Stromal cell of bone marrow (primary cell): ENCODE results near the gene RBM12.
A peak's percentile ranks its signal among the peaks of the same experiment; 100 is the strongest.
"Not testable (repeated sequence)": the region's sequence is repeated elsewhere in the genome, so short reads cannot be mapped to it uniquely, and the experiment has no call there.

Experiments used
- DNase-seq: peaks from one replicate; pipeline ENCODE4 v3.0.0-alpha.2; 2012; ENCODE audit warnings: low read depth

The RBM12 gene

GRCh38 chr20:35698298-35699126, 33.8 kb upstream of the RBM12 start:
- DNase-seq: no peak

- DNase-seq: no peak
Observed at GRCh38 chr20:35697696-35698297, 33.1 kb upstream of the RBM12 start.

GRCh38 chr20:35695978-35696377, 31.3 kb upstream of the RBM12 start:
- no peak for DNase-seq

- DNase-seq: no peak
Observed at GRCh38 chr20:35695245-35695749, 30.6 kb upstream of the RBM12 start.

- DNase-seq: no peak
Observed at GRCh38 chr20:35690265-35690664, 25.6 kb upstream of the RBM12 start.

- not testable (repeated sequence) for DNase-seq
Observed at GRCh38 chr20:35686872-35687271, 22.2 kb upstream of the RBM12 start.

- not testable (repeated sequence) for DNase-seq
Observed at GRCh38 chr20:35685368-35685767, 20.7 kb upstream of the RBM12 start.

GRCh38 chr20:35681960-35682359, 17.3 kb upstream of the RBM12 start:
- no peak for DNase-seq

- DNase-seq: no peak
Observed at GRCh38 chr20:35680452-35681183, 15.9 kb upstream of the RBM12 start.

GRCh38 chr20:35674921-35675320, 10.2 kb upstream of the RBM12 start:
- DNase-seq: no peak

GRCh38 chr20:35673884-35674283, 9.2 kb upstream of the RBM12 start:
- DNase-seq: no peak

GRCh38 chr20:35669681-35670080, 5.0 kb upstream of the RBM12 start:
- DNase-seq: no peak

- DNase-seq: no peak
Observed at GRCh38 chr20:35669221-35669620, 4.5 kb upstream of the RBM12 start.

- DNase-seq: no peak
Observed at GRCh38 chr20:35665949-35666288, 1.2 kb upstream of the RBM12 start.

- peak; percentile 7 for DNase-seq
Observed at GRCh38 chr20:35663516-35664465, 909 bp downstream of the RBM12 start.

- DNase-seq: no peak
Observed at GRCh38 chr20:35662551-35662950, 2.1 kb downstream of the RBM12 start.

- no peak for DNase-seq
Observed at GRCh38 chr20:35661908-35662307, 2.8 kb downstream of the RBM12 start.

- DNase-seq: no peak
Observed at GRCh38 chr20:35661053-35661452, 3.6 kb downstream of the RBM12 start.

GRCh38 chr20:35660122-35660937, 4.4 kb downstream of the RBM12 start:
- DNase-seq: no peak

GRCh38 chr20:35657271-35657670, 7.4 kb downstream of the RBM12 start:
- DNase-seq: no peak

GRCh38 chr20:35654415-35654814, 10.3 kb downstream of the RBM12 start:
- no peak for DNase-seq
